Gastroesophageal sphincter (tissue), 3 donors: ENCODE results near the gene TOX2.

Experiments
- CTCF ChIP-seq, 4 experiments: fragments of 200-600 bp in 2 of 4; fragments of 450-650 bp in 2 of 4; sonication (generic) in 1 of 4; IDR thresholded peaks; one replicate each; pipeline ENCODE4 v1.5.1; 2017 to 2019; ENCODE audit warnings: antibody characterized with exemption in 4 of 4, mild to moderate bottlenecking in 2 of 4, moderate library complexity in 2 of 4
- EP300 ChIP-seq: sonication (generic); formaldehyde crosslinking; IDR thresholded peaks from one replicate; pipeline ENCODE4 v1.6.1; 2017; ENCODE audit warnings: antibody characterized with exemption, mild to moderate bottlenecking
- POLR2A ChIP-seq, 2 donors: fragments of 450-650 bp; IDR thresholded peaks; one replicate each; pipeline ENCODE4 v1.6.1; 2017; ENCODE audit warnings: antibody characterized with exemption in 2 of 2, mild to moderate bottlenecking in 2 of 2, moderate library complexity in 1 of 2
- POLR2AphosphoS5 ChIP-seq: sonication (generic); formaldehyde crosslinking; IDR thresholded peaks from one replicate; pipeline ENCODE4 v1.6.1; 2017; ENCODE audit warnings: antibody characterized with exemption

- TF ChIP-seq EP300 (no peak), CTCF (IDR thresholded peaks at IDR 0.05) (no peak), POLR2A (IDR thresholded peaks at IDR 0.05) (no peak), POLR2AphosphoS5 (no peak)
Observed at GRCh38 chr20:43900496-43900895, 14.2 kb upstream of the TOX2 start.
